ENCODE data around the gene CSAG3.
"Not testable (repeated sequence)": the region's sequence is repeated elsewhere in the genome, so short reads cannot be mapped to it uniquely, and the experiment has no call there.

Gene CSAG3

GRCh38 chrX:152759544-152759943 is 526 bp downstream of the CSAG3 start:
- H3K79me2 ChIP-seq (ENCODE audit: insufficient read depth, low read length); H3K9me2 ChIP-seq (replicated peaks; ENCODE audit: low read depth, low read length); H3F3A ChIP-seq (ENCODE audit: low read depth); H3K36me3 ChIP-seq (ENCODE audit: insufficient read depth, low read length); H3K4me1 ChIP-seq (ENCODE audit: insufficient read depth, low read length, poor library complexity, severe bottlenecking); H4K20me1 ChIP-seq (ENCODE audit: insufficient read depth, low read length, poor library complexity, severe bottlenecking); H3K27me3 ChIP-seq (ENCODE audit: insufficient read depth, low read length, poor library complexity, severe bottlenecking); H3K4me3 ChIP-seq (ENCODE audit: low read length, poor library complexity, severe bottlenecking); H3K9ac ChIP-seq (ENCODE audit: low read depth, low read length, poor library complexity, severe bottlenecking); H2AFZ ChIP-seq (ENCODE audit: low read length); H3K4me2 ChIP-seq (ENCODE audit: low read depth, low read length, poor library complexity, severe bottlenecking); H3K9me3 ChIP-seq (ENCODE audit: insufficient read depth, low read depth, low read length): not testable (repeated sequence)

GRCh38 chrX:152761582-152761981 is 2.6 kb downstream of the CSAG3 start:
- not testable (repeated sequence) for H3K9me2 ChIP-seq (replicated peaks; ENCODE audit: low read depth, low read length); H3K4me3 ChIP-seq (ENCODE audit: low read length, poor library complexity, severe bottlenecking); H3K79me2 ChIP-seq (ENCODE audit: insufficient read depth, low read length); H3K9ac ChIP-seq (ENCODE audit: low read depth, low read length, poor library complexity, severe bottlenecking); H4K20me1 ChIP-seq (ENCODE audit: insufficient read depth, low read length, poor library complexity, severe bottlenecking); H3K27me3 ChIP-seq (ENCODE audit: insufficient read depth, low read length, poor library complexity, severe bottlenecking); H3K4me1 ChIP-seq (ENCODE audit: insufficient read depth, low read length, poor library complexity, severe bottlenecking); H3F3A ChIP-seq (ENCODE audit: low read depth); H3K9me3 ChIP-seq (ENCODE audit: insufficient read depth, low read depth, low read length); H3K4me2 ChIP-seq (ENCODE audit: low read depth, low read length, poor library complexity, severe bottlenecking); H2AFZ ChIP-seq (ENCODE audit: low read length); H3K36me3 ChIP-seq (ENCODE audit: insufficient read depth, low read length)

- H3K4me2 ChIP-seq (ENCODE audit: low read depth, low read length, poor library complexity, severe bottlenecking); H3K9me3 ChIP-seq (ENCODE audit: insufficient read depth, low read depth, low read length); H3K27me3 ChIP-seq (ENCODE audit: insufficient read depth, low read length, poor library complexity, severe bottlenecking); H3F3A ChIP-seq (ENCODE audit: low read depth); H3K4me1 ChIP-seq (ENCODE audit: insufficient read depth, low read length, poor library complexity, severe bottlenecking); H3K9me2 ChIP-seq (replicated peaks; ENCODE audit: low read depth, low read length); H3K36me3 ChIP-seq (ENCODE audit: insufficient read depth, low read length); H4K20me1 ChIP-seq (ENCODE audit: insufficient read depth, low read length, poor library complexity, severe bottlenecking); H2AFZ ChIP-seq (ENCODE audit: low read length); H3K9ac ChIP-seq (ENCODE audit: low read depth, low read length, poor library complexity, severe bottlenecking); H3K79me2 ChIP-seq (ENCODE audit: insufficient read depth, low read length); H3K4me3 ChIP-seq (ENCODE audit: low read length, poor library complexity, severe bottlenecking): not testable (repeated sequence)
These were observed 7.5 kb downstream of the CSAG3 start for GRCh38 chrX:152766562-152766961.

GRCh38 chrX:152769549-152770289 is 10.7 kb downstream of the CSAG3 start, which contains the start of gene MAGEA6:
TSS of gene MAGEA6 (minus strand) at chrX:152769689. CDS start at chrX:152767650, 2,039 bp downstream.
- not testable (repeated sequence) for H3K4me1 ChIP-seq (ENCODE audit: insufficient read depth, low read length, poor library complexity, severe bottlenecking); H3K9ac ChIP-seq (ENCODE audit: low read depth, low read length, poor library complexity, severe bottlenecking); H3K36me3 ChIP-seq (ENCODE audit: insufficient read depth, low read length); H3K79me2 ChIP-seq (ENCODE audit: insufficient read depth, low read length); H3K9me2 ChIP-seq (replicated peaks; ENCODE audit: low read depth, low read length); H3K9me3 ChIP-seq (ENCODE audit: insufficient read depth, low read depth, low read length); H4K20me1 ChIP-seq (ENCODE audit: insufficient read depth, low read length, poor library complexity, severe bottlenecking); H3F3A ChIP-seq (ENCODE audit: low read depth); H2AFZ ChIP-seq (ENCODE audit: low read length); H3K27me3 ChIP-seq (ENCODE audit: insufficient read depth, low read length, poor library complexity, severe bottlenecking); H3K4me2 ChIP-seq (ENCODE audit: low read depth, low read length, poor library complexity, severe bottlenecking); H3K4me3 ChIP-seq (ENCODE audit: low read length, poor library complexity, severe bottlenecking)

GRCh38 chrX:152787062-152787461 is 28.0 kb downstream of the CSAG3 start:
- not testable (repeated sequence) for H3K4me1 ChIP-seq (ENCODE audit: insufficient read depth, low read length, poor library complexity, severe bottlenecking); H4K20me1 ChIP-seq (ENCODE audit: insufficient read depth, low read length, poor library complexity, severe bottlenecking); H3K4me2 ChIP-seq (ENCODE audit: low read depth, low read length, poor library complexity, severe bottlenecking); H3F3A ChIP-seq (ENCODE audit: low read depth); H3K9me3 ChIP-seq (ENCODE audit: insufficient read depth, low read depth, low read length); H2AFZ ChIP-seq (ENCODE audit: low read length); H3K27me3 ChIP-seq (ENCODE audit: insufficient read depth, low read length, poor library complexity, severe bottlenecking); H3K9ac ChIP-seq (ENCODE audit: low read depth, low read length, poor library complexity, severe bottlenecking); H3K9me2 ChIP-seq (replicated peaks; ENCODE audit: low read depth, low read length); H3K36me3 ChIP-seq (ENCODE audit: insufficient read depth, low read length); H3K4me3 ChIP-seq (ENCODE audit: low read length, poor library complexity, severe bottlenecking); H3K79me2 ChIP-seq (ENCODE audit: insufficient read depth, low read length)
